ENCODE results near the gene ZFP62. TPM values are rescaled to one million over a fixed set of nuclear protein-coding genes. Genes with fewer than 3 reads are reported as not detected.

ZFP62 gene
- total RNA-seq, 2 donors from 2014 or later, result 37.3 to 44.6 TPM

DNA sequence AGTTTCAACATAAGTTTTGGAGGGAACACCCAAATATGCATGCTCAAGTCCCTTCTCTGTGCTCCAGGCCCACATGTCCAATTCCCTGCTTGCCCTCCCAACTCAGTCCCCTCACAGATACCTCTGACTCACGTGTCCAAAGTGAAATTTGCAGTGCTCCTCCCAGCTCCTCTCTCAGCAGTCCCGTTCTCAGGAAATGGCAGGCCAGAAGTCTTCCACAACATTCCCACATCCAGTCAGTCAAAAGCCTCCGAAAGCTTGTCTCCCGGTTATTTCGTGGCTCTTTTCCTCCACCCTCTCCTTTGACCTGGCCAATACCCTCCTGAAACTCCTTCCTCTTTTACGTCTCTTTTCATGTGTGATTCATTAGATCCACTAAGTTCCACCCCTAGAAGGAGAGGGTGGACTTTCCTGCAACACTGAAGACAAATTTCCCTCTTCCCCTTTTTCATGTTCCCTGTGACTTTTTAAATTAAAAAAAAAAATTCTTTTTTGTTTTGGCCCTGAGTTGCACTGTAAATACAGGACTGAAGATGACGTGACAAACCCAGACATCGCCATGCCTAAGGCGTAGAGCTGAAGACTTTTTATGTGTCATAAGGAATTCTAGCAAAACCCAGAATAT is 45.7 kb downstream of the ZFP62 start:
- no peak overlapping the region for H3K4me3 Mint-ChIP-seq

DNA sequence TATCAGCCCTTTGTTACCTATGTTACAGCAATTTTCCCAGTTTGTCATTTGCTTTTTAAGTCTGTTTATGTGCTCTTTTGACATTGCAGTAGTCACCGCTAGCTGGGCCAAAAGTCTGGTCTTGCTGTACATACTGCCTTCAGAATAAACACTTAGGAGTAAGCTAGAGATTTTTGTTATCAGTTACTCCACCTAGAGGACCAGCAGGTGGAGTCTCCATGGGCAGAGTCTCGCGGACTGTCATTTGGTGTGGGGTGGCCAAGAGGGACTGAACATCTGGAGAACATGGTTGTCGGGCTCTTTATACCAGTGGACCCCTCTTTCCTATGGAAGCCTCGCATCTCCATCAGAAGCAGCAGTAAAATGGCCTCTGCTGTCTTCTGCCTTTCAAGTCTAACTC is 47.7 kb downstream of the ZFP62 start:
- H3K27me3 Mint-ChIP-seq (ENCODE audit: insufficient read depth), result peaks cover 8% of the 10 kb centered on the region
- peaks cover 18% of the 10 kb centered on the region for H3K4me1 Mint-ChIP-seq
- Histone ChIP-seq H3K9me3 (ENCODE audit: control insufficient read depth, low read length) (no peaks in the 10 kb centered on the region), H3K4me3 (ENCODE audit: low read length) (no peak overlapping the region), H3K27ac (ENCODE audit: low read depth, low read length) (no peak overlapping the region), H3K36me3 (ENCODE audit: control insufficient read depth, insufficient read depth, low read length) (no peaks in the 10 kb centered on the region), H3K27me3 (ENCODE audit: control insufficient read depth, insufficient read depth, low read length, poor library complexity, severe bottlenecking) (no peaks in the 10 kb centered on the region), H3K9ac (ENCODE audit: extremely low read depth, low read length, poor library complexity, severe bottlenecking) (no peak overlapping the region), H3K4me1 (ENCODE audit: control insufficient read depth, insufficient read depth, low read length) (no peaks in the 10 kb centered on the region)
- TF ChIP-seq, protein P1, sequence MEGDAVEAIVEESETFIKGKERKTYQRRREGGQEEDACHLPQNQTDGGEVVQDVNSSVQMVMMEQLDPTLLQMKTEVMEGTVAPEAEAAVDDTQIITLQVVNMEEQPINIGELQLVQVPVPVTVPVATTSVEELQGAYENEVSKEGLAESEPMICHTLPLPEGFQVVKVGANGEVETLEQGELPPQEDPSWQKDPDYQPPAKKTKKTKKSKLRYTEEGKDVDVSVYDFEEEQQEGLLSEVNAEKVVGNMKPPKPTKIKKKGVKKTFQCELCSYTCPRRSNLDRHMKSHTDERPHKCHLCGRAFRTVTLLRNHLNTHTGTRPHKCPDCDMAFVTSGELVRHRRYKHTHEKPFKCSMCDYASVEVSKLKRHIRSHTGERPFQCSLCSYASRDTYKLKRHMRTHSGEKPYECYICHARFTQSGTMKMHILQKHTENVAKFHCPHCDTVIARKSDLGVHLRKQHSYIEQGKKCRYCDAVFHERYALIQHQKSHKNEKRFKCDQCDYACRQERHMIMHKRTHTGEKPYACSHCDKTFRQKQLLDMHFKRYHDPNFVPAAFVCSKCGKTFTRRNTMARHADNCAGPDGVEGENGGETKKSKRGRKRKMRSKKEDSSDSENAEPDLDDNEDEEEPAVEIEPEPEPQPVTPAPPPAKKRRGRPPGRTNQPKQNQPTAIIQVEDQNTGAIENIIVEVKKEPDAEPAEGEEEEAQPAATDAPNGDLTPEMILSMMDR (conservative IDR thresholded peaks at IDR 0.05), result peak; percentile 47
- DNase-seq, result peak; percentile 46
- 90 to 100% methylated on average over 3 to 5 of the region's 5 CpGs for WGBS, 2 experiments (ENCODE audit: insufficient coverage in 1 of 2, insufficient read length in 1 of 2)
- H3K9me3 Mint-ChIP-seq, result no peaks in the 10 kb centered on the region
- no peak overlapping the region for H3K4me3 Mint-ChIP-seq
- H3K36me3 Mint-ChIP-seq (ENCODE audit: low read depth), result no peaks in the 10 kb centered on the region
- no peak overlapping the region for H3K27ac Mint-ChIP-seq

More for the DNA sequence above, 45.7 kb downstream of the ZFP62 start:
- Mint-ChIP-seq H3K4me1 (peaks cover 8% of the 10 kb centered on the region), H3K27ac (no peak overlapping the region), H3K9me3 (no peaks in the 10 kb centered on the region), H3K36me3 (ENCODE audit: low read depth) (no peaks in the 10 kb centered on the region), H3K27me3 (ENCODE audit: insufficient read depth) (peaks cover 10% of the 10 kb centered on the region)
- H3K4me3 ChIP-seq (ENCODE audit: low read length), result no peak overlapping the region
- no peak for DNase-seq
- no peak overlapping the region for H3K27ac ChIP-seq (ENCODE audit: low read depth, low read length)
- H3K27me3 ChIP-seq (ENCODE audit: control insufficient read depth, insufficient read depth, low read length, poor library complexity, severe bottlenecking), result no peaks in the 10 kb centered on the region
- no peaks in the 10 kb centered on the region for H3K36me3 ChIP-seq (ENCODE audit: control insufficient read depth, insufficient read depth, low read length)
- no peaks in the 10 kb centered on the region for H3K9me3 ChIP-seq (ENCODE audit: control insufficient read depth, low read length)
- TF ChIP-seq, protein P1 (conservative IDR thresholded peaks at IDR 0.05), result no peak
- no peak overlapping the region for H3K9ac ChIP-seq (ENCODE audit: extremely low read depth, low read length, poor library complexity, severe bottlenecking)
- WGBS, 2 experiments (ENCODE audit: insufficient coverage in 1 of 2, insufficient read length in 1 of 2), result 89 to 95% methylated on average over 6 to 9 of the region's 9 CpGs
- H3K4me1 ChIP-seq (ENCODE audit: control insufficient read depth, insufficient read depth, low read length), result no peaks in the 10 kb centered on the region

DNA sequence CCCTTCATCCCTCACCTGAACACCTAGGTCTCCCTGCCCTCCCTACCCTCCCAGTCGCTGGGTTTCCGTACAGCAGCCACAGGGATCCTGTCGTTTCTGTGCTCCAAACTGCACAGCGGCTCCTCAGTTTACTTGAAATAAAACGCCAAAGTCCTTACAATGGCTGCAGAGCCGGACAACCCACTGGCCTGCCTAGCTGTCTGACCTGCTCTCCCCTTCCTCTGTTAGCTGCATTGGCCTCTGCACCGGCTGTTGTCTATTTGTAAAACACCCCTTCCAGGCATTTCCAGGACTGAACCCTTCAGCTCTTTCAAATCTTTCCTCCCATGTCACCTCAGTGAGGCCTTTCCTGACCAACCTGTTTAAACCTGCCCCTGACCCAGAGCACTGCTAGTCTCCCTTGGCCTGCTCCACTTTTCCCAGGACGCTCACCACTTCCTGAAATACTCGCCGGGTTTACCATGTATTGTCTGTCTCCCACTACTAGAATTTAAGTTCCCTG is 49.4 kb downstream of the ZFP62 start:
- H3K9ac ChIP-seq (ENCODE audit: extremely low read depth, low read length, poor library complexity, severe bottlenecking), result no peak overlapping the region
- Mint-ChIP-seq H3K9me3 (no peaks in the 10 kb centered on the region), H3K36me3 (ENCODE audit: low read depth) (peaks cover 10% of the 10 kb centered on the region), H3K27ac (peak overlapping the region; percentile 88), H3K4me1 (peaks cover 35% of the 10 kb centered on the region), H3K27me3 (ENCODE audit: insufficient read depth) (peaks cover 5% of the 10 kb centered on the region), H3K4me3 (peak overlapping the region; percentile 75)
- H3K36me3 ChIP-seq (ENCODE audit: control insufficient read depth, insufficient read depth, low read length), result no peaks in the 10 kb centered on the region
- no peaks in the 10 kb centered on the region for H3K9me3 ChIP-seq (ENCODE audit: control insufficient read depth, low read length)
- H3K27ac ChIP-seq (ENCODE audit: low read depth, low read length), result no peak overlapping the region
- 92 to 97% methylated on average over 9 to 10 of the region's 10 CpGs for WGBS, 2 experiments (ENCODE audit: insufficient coverage in 1 of 2, insufficient read length in 1 of 2)
- peak; percentile 50 for DNase-seq
- TF ChIP-seq, protein P1 (conservative IDR thresholded peaks at IDR 0.05), result no peak
- no peaks in the 10 kb centered on the region for H3K27me3 ChIP-seq (ENCODE audit: control insufficient read depth, insufficient read depth, low read length, poor library complexity, severe bottlenecking)
- peak overlapping the region; percentile 93 for H3K4me3 ChIP-seq (ENCODE audit: low read length)
- H3K4me1 ChIP-seq (ENCODE audit: control insufficient read depth, insufficient read depth, low read length), result peaks cover 14% of the 10 kb centered on the region

Measured in endodermal cell (in vitro differentiated cells).